ENCODE results near the gene LRRK1.

LRRK1 gene

GRCh38 chr15:100973351-100974111, 54.4 kb downstream of the LRRK1 start:
- no peak for TF ChIP-seq REST (IDR thresholded peaks at IDR 0.05; ENCODE audit: insufficient read depth in 1 of 2, low read depth in 2 of 2, low read length in 2 of 2)
- no peak for TF ChIP-seq POLR2AphosphoS5 (IDR thresholded peaks at IDR 0.05; ENCODE audit: low read depth, low read length)
- no peak for TF ChIP-seq SIN3A (IDR thresholded peaks at IDR 0.05; ENCODE audit: borderline replicate concordance, insufficient read depth, low read length)
- no peak for TF ChIP-seq FOXP2 (optimal IDR thresholded peaks at IDR 0.05; ENCODE audit: borderline replicate concordance, extremely low read depth, extremely low read length, insufficient read depth)
- no peak for TF ChIP-seq TAF1 (IDR thresholded peaks at IDR 0.05; ENCODE audit: borderline replicate concordance, insufficient read depth, low read length)

GRCh38 chr15:100975043-100975442, 55.9 kb downstream of the LRRK1 start:
- TF ChIP-seq FOXP2 (optimal IDR thresholded peaks at IDR 0.05; ENCODE audit: borderline replicate concordance, extremely low read depth, extremely low read length, insufficient read depth) (no peak), SIN3A (IDR thresholded peaks at IDR 0.05; ENCODE audit: borderline replicate concordance, insufficient read depth, low read length) (no peak), POLR2AphosphoS5 (IDR thresholded peaks at IDR 0.05; ENCODE audit: low read depth, low read length) (no peak), TAF1 (IDR thresholded peaks at IDR 0.05; ENCODE audit: borderline replicate concordance, insufficient read depth, low read length) (no peak), REST (IDR thresholded peaks at IDR 0.05; ENCODE audit: insufficient read depth in 1 of 2, low read depth in 2 of 2, low read length in 2 of 2) (no peak)

DNA sequence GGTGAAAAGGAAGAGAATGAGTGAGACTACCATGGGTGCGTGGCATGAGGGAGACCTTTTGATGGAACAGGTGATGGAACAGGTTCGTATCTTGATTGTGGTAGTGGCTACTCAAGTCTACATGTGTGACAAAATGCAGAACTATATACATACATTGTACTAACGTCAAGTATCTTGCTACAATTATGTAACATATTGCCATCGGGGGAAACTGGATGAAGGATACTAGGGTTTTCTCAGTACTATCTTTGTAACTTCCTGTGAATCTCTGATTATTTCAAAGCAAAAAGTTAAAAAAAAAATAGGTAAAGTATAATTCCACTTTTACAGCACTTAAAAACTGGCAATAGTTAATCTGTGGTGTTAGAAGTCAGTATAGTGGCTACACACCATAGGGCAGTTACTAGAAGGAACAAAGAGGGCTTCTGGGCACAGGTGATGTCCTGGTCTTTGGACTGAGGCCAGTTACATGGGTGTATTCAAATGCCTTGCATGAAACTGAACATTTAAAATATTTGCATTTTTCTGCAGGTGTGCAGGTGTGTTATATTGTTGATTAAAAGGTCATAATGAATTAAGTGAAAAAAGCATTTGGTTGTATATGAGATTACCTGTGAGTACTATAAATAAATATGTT, 61.4 kb downstream of the LRRK1 start:
- TF ChIP-seq SIN3A (IDR thresholded peaks at IDR 0.05; ENCODE audit: borderline replicate concordance, insufficient read depth, low read length) (no peak), FOXP2 (optimal IDR thresholded peaks at IDR 0.05; ENCODE audit: borderline replicate concordance, extremely low read depth, extremely low read length, insufficient read depth) (no peak), TAF1 (IDR thresholded peaks at IDR 0.05; ENCODE audit: borderline replicate concordance, insufficient read depth, low read length) (no peak), REST (IDR thresholded peaks at IDR 0.05; ENCODE audit: insufficient read depth in 1 of 2, low read depth in 2 of 2, low read length in 2 of 2) (no peak), POLR2AphosphoS5 (IDR thresholded peaks at IDR 0.05; ENCODE audit: low read depth, low read length) (no peak)

- TF ChIP-seq REST (IDR thresholded peaks at IDR 0.05; ENCODE audit: insufficient read depth in 1 of 2, low read depth in 2 of 2, low read length in 2 of 2) (no peak), TAF1 (IDR thresholded peaks at IDR 0.05; ENCODE audit: borderline replicate concordance, insufficient read depth, low read length) (no peak), SIN3A (IDR thresholded peaks at IDR 0.05; ENCODE audit: borderline replicate concordance, insufficient read depth, low read length) (no peak), FOXP2 (optimal IDR thresholded peaks at IDR 0.05; ENCODE audit: borderline replicate concordance, extremely low read depth, extremely low read length, insufficient read depth) (no peak), POLR2AphosphoS5 (IDR thresholded peaks at IDR 0.05; ENCODE audit: low read depth, low read length) (no peak)
Observed at GRCh38 chr15:100981086-100981485, 61.9 kb downstream of the LRRK1 start.
